ENCODE results near the gene SLCO3A1.

The SLCO3A1 gene

GRCh38 chr15:91942720-91943394 lies 89.3 kb downstream of the SLCO3A1 start:
- TF ChIP-seq POLR2AphosphoS5 (IDR thresholded peaks at IDR 0.05; ENCODE audit: low read depth) (peak; percentile 23; the same call in 1 of the 2 replicates), SPI1 (IDR thresholded peaks at IDR 0.05; ENCODE audit: borderline replicate concordance, low read depth) (peak; percentile 9; the same call in 1 of the 2 replicates), GABPA (IDR thresholded peaks at IDR 0.05; ENCODE audit: low read depth) (no peak)
- Histone ChIP-seq H3K4me3 (replicated peaks; ENCODE audit: insufficient read depth, low read length) (peak overlapping the region; percentile 16), H3K27me3 (ENCODE audit: insufficient read depth, poor library complexity, severe bottlenecking) (no peaks in the 10 kb centered on the region), H3K27ac (replicated peaks) (peak overlapping the region; percentile 58)
- peak; percentile 94 to 96 for DNase-seq (ENCODE audit: low read depth in 1 of 2, low spot score in 1 of 2)

- Histone ChIP-seq H3K27me3 (ENCODE audit: insufficient read depth, poor library complexity, severe bottlenecking) (no peaks in the 10 kb centered on the region), H3K4me3 (replicated peaks; ENCODE audit: insufficient read depth, low read length) (no peak overlapping the region), H3K27ac (replicated peaks) (no peak overlapping the region)
- TF ChIP-seq GABPA (IDR thresholded peaks at IDR 0.05; ENCODE audit: low read depth) (no peak), CTCF (IDR thresholded peaks at IDR 0.05; ENCODE audit: insufficient read depth, low read length) (no peak), SPI1 (IDR thresholded peaks at IDR 0.05; ENCODE audit: borderline replicate concordance, low read depth) (no peak), POLR2AphosphoS5 (IDR thresholded peaks at IDR 0.05; ENCODE audit: low read depth) (no peak)
- TF ChIP-seq, protein P1, sequence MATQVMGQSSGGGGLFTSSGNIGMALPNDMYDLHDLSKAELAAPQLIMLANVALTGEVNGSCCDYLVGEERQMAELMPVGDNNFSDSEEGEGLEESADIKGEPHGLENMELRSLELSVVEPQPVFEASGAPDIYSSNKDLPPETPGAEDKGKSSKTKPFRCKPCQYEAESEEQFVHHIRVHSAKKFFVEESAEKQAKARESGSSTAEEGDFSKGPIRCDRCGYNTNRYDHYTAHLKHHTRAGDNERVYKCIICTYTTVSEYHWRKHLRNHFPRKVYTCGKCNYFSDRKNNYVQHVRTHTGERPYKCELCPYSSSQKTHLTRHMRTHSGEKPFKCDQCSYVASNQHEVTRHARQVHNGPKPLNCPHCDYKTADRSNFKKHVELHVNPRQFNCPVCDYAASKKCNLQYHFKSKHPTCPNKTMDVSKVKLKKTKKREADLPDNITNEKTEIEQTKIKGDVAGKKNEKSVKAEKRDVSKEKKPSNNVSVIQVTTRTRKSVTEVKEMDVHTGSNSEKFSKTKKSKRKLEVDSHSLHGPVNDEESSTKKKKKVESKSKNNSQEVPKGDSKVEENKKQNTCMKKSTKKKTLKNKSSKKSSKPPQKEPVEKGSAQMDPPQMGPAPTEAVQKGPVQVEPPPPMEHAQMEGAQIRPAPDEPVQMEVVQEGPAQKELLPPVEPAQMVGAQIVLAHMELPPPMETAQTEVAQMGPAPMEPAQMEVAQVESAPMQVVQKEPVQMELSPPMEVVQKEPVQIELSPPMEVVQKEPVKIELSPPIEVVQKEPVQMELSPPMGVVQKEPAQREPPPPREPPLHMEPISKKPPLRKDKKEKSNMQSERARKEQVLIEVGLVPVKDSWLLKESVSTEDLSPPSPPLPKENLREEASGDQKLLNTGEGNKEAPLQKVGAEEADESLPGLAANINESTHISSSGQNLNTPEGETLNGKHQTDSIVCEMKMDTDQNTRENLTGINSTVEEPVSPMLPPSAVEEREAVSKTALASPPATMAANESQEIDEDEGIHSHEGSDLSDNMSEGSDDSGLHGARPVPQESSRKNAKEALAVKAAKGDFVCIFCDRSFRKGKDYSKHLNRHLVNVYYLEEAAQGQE (IDR thresholded peaks at IDR 0.05; ENCODE audit: insufficient replicate concordance, low read depth), result no peak
- no peak for DNase-seq (ENCODE audit: low read depth in 1 of 2, low spot score in 1 of 2)
These were observed 90.8 kb downstream of the SLCO3A1 start for GRCh38 chr15:91944331-91944730.

DNA sequence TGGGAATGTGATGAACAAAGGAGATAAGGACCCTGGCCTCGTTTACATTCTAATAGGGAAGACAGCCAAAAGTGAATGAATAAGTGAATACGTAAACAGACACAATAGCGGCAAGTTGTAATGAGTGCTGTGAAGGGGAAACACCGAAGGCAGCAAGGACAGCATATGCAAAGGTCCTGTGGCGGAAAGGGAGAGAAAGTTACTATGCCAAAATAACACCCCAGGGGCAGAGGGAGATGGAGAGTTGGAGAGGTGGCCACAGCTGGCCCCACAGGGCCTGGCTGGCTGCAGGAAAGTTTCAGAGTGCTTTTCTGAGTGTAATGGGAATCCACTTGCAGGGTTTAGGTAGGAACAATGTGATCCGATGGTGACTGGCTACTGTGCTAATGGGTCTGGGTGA lies 91.9 kb downstream of the SLCO3A1 start:
- Histone ChIP-seq H3K4me3 (replicated peaks; ENCODE audit: insufficient read depth, low read length) (no peak overlapping the region), H3K27me3 (ENCODE audit: insufficient read depth, poor library complexity, severe bottlenecking) (no peaks in the 10 kb centered on the region), H3K27ac (replicated peaks) (no peak overlapping the region)
- DNase-seq (ENCODE audit: low read depth in 1 of 2, low spot score in 1 of 2), result no peak
- TF ChIP-seq SPI1 (IDR thresholded peaks at IDR 0.05; ENCODE audit: borderline replicate concordance, low read depth) (no peak), POLR2AphosphoS5 (IDR thresholded peaks at IDR 0.05; ENCODE audit: low read depth) (no peak), CTCF (IDR thresholded peaks at IDR 0.05; ENCODE audit: insufficient read depth, low read length) (no peak), GABPA (IDR thresholded peaks at IDR 0.05; ENCODE audit: low read depth) (no peak)
- TF ChIP-seq, protein P1 (IDR thresholded peaks at IDR 0.05; ENCODE audit: insufficient replicate concordance, low read depth), result no peak

DNA sequence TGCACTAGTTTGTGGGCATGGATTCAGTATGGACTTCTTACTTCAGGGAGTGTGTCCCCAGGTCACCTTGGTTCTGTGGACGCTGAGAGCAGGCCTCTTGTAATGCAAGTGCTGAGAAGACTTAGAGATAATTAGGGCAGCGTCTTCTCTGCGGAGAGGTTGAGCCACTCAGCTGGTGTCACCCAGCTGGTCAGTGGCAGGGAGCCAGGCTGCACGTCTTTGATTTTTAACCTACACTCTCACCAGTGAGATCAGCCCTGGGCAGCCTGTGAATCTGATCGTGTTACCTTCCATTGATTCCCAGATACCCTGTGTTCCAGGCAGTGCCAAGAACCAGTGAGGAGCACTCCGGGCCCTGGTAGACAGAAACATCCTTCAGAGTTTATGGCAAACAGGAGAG lies 92.6 kb downstream of the SLCO3A1 start:
- Histone ChIP-seq H3K27me3 (ENCODE audit: insufficient read depth, poor library complexity, severe bottlenecking) (no peaks in the 10 kb centered on the region), H3K27ac (replicated peaks) (no peak overlapping the region), H3K4me3 (replicated peaks; ENCODE audit: insufficient read depth, low read length) (no peak overlapping the region)
- TF ChIP-seq, protein P1 (IDR thresholded peaks at IDR 0.05; ENCODE audit: insufficient replicate concordance, low read depth), result no peak
- TF ChIP-seq GABPA (IDR thresholded peaks at IDR 0.05; ENCODE audit: low read depth) (no peak), CTCF (IDR thresholded peaks at IDR 0.05; ENCODE audit: insufficient read depth, low read length) (no peak)
- DNase-seq (ENCODE audit: low read depth in 1 of 2, low spot score in 1 of 2), result no peak

Data from HL-60 (cell line).